ENCODE results near the gene ACAP2.
"Not testable (repeated sequence)": the region's sequence is repeated elsewhere in the genome, so short reads cannot be mapped to it uniquely, and the experiment has no call there.

Gene ACAP2

GRCh38 chr3:195306369-195306768 lies 136.5 kb downstream of the ACAP2 start:
- H3K27ac ChIP-seq = no peak overlapping the region
- no peak for TF ChIP-seq ZFX (IDR thresholded peaks at IDR 0.05)
- no peak for TF ChIP-seq CTCF (conservative IDR thresholded peaks at IDR 0.05)

GRCh38 chr3:195302431-195302830 lies 140.4 kb downstream of the ACAP2 start:
- H3K27ac ChIP-seq = no peak overlapping the region
- TF ChIP-seq CTCF (conservative IDR thresholded peaks at IDR 0.05) (no peak), ZFX (IDR thresholded peaks at IDR 0.05) (no peak)

- H3K27ac ChIP-seq = no peak overlapping the region
- TF ChIP-seq CTCF (conservative IDR thresholded peaks at IDR 0.05) = no peak
- TF ChIP-seq ZFX (IDR thresholded peaks at IDR 0.05) = no peak
These were observed 145.4 kb downstream of the ACAP2 start for GRCh38 chr3:195297446-195297845.

- no peak overlapping the region for H3K27ac ChIP-seq
- TF ChIP-seq CTCF (conservative IDR thresholded peaks at IDR 0.05) (no peak), ZFX (IDR thresholded peaks at IDR 0.05) (no peak)
These were observed 146.2 kb downstream of the ACAP2 start for GRCh38 chr3:195296662-195297061.

GRCh38 chr3:195291121-195291520 lies 151.7 kb downstream of the ACAP2 start:
- no peak overlapping the region for H3K27ac ChIP-seq
- no peak for TF ChIP-seq CTCF (conservative IDR thresholded peaks at IDR 0.05)
- TF ChIP-seq ZFX (IDR thresholded peaks at IDR 0.05) = no peak

GRCh38 chr3:195290643-195291042 lies 152.2 kb downstream of the ACAP2 start:
- H3K27ac ChIP-seq = not testable (repeated sequence)

- TF ChIP-seq ZFX (IDR thresholded peaks at IDR 0.05) (no peak), CTCF (conservative IDR thresholded peaks at IDR 0.05) (no peak)
- no peak overlapping the region for H3K27ac ChIP-seq
These were observed 156.5 kb downstream of the ACAP2 start for GRCh38 chr3:195286115-195286872.

GRCh38 chr3:195285372-195285771 lies 157.4 kb downstream of the ACAP2 start:
- H3K27ac ChIP-seq = no peak overlapping the region
- TF ChIP-seq ZFX (IDR thresholded peaks at IDR 0.05) (no peak), CTCF (conservative IDR thresholded peaks at IDR 0.05) (no peak)
